ENCODE data around the gene VILL. TPM values are rescaled to one million over a fixed set of nuclear protein-coding genes. Genes with fewer than 3 reads are reported as not detected.

The VILL gene
- total and polyA plus RNA-seq, 2 donors (not counting 1 experiment from before 2014, with no cell fraction given), result 2.0 to 9.4 TPM

DNA sequence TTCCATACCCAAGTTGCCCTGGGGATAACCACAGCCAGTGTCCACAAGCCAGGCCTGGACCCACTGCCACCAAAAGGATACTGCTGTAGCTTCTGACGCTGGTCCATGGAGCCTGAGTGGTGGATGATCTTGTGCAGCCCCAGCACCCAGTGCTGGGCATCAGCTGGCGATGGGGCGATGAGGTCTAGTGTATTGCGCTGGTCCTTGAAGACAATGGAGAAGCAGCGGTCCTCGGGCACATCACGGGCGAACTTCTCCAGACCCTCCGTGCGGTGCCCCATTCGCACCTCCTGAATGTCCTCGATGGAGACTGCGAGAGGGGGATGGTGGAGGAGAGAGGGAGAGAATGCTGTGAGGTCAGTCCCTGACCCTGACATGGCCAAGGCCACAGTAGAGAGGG, 25.8 kb downstream of the VILL start:
- no peaks in the 10 kb centered on the region for H3K9me3 ChIP-seq (ENCODE audit: control insufficient read depth, insufficient read depth, low read depth, low read length)
- no peaks in the 10 kb centered on the region for H4K20me1 ChIP-seq (ENCODE audit: control insufficient read depth, extremely low read depth, insufficient read depth, low read length)
- TF ChIP-seq EZH2 (IDR thresholded peaks at IDR 0.05; ENCODE audit: low read length, missing control alignments), result no peak
- TF ChIP-seq, protein P1, sequence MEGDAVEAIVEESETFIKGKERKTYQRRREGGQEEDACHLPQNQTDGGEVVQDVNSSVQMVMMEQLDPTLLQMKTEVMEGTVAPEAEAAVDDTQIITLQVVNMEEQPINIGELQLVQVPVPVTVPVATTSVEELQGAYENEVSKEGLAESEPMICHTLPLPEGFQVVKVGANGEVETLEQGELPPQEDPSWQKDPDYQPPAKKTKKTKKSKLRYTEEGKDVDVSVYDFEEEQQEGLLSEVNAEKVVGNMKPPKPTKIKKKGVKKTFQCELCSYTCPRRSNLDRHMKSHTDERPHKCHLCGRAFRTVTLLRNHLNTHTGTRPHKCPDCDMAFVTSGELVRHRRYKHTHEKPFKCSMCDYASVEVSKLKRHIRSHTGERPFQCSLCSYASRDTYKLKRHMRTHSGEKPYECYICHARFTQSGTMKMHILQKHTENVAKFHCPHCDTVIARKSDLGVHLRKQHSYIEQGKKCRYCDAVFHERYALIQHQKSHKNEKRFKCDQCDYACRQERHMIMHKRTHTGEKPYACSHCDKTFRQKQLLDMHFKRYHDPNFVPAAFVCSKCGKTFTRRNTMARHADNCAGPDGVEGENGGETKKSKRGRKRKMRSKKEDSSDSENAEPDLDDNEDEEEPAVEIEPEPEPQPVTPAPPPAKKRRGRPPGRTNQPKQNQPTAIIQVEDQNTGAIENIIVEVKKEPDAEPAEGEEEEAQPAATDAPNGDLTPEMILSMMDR (conservative IDR thresholded peaks at IDR 0.05 in 1 of 2, IDR thresholded peaks at IDR 0.05 in 1 of 2; ENCODE audit: low read depth in 1 of 2, low read length in 2 of 2), result no peak
- H3K4me1 ChIP-seq (ENCODE audit: control insufficient read depth, extremely low read depth, insufficient read depth, low read length), result no peaks in the 10 kb centered on the region
- no peak for DNase-seq (ENCODE audit: low read depth in 2 of 2)
- H3K4me3 ChIP-seq (replicated peaks in 1 of 4; ENCODE audit: control extremely low read depth in 1 of 4, insufficient read depth in 1 of 4, low read depth in 3 of 4, low read length in 4 of 4), result no peak overlapping the region
- peaks cover 4% of the 10 kb centered on the region for H3K36me3 ChIP-seq (ENCODE audit: control insufficient read depth, insufficient read depth, low read length)
- H3K27me3 ChIP-seq (ENCODE audit: control insufficient read depth, insufficient read depth, low read length), result no peaks in the 10 kb centered on the region
- no peak overlapping the region for H3K9ac ChIP-seq (ENCODE audit: insufficient read depth, low read length)
- H3K27ac ChIP-seq (ENCODE audit: insufficient read depth, low read length), result no peak overlapping the region
- H3K4me2 ChIP-seq (ENCODE audit: extremely low read depth, insufficient read depth, low read length), result no peak overlapping the region
- no peaks in the 10 kb centered on the region for H3K79me2 ChIP-seq (ENCODE audit: control insufficient read depth, insufficient read depth, low read length)
- no peak overlapping the region for H2AFZ ChIP-seq (ENCODE audit: low read length)

GRCh38 chr3:38016847-38017444, 26.4 kb downstream of the VILL start:
- H3K79me2 ChIP-seq (ENCODE audit: control insufficient read depth, insufficient read depth, low read length), result no peaks in the 10 kb centered on the region
- H3K27me3 ChIP-seq (ENCODE audit: control insufficient read depth, insufficient read depth, low read length), result no peaks in the 10 kb centered on the region
- H2AFZ ChIP-seq (ENCODE audit: low read length), result no peak overlapping the region
- H3K27ac ChIP-seq (ENCODE audit: insufficient read depth, low read length), result no peak overlapping the region
- no peaks in the 10 kb centered on the region for H3K9me3 ChIP-seq (ENCODE audit: control insufficient read depth, insufficient read depth, low read depth, low read length)
- H3K4me1 ChIP-seq (ENCODE audit: control insufficient read depth, extremely low read depth, insufficient read depth, low read length), result no peaks in the 10 kb centered on the region
- H4K20me1 ChIP-seq (ENCODE audit: control insufficient read depth, extremely low read depth, insufficient read depth, low read length), result no peaks in the 10 kb centered on the region
- no peak overlapping the region for H3K4me3 ChIP-seq (replicated peaks in 1 of 4; ENCODE audit: control extremely low read depth in 1 of 4, insufficient read depth in 1 of 4, low read depth in 3 of 4, low read length in 4 of 4)
- H3K9ac ChIP-seq (ENCODE audit: insufficient read depth, low read length), result no peak overlapping the region
- no peak overlapping the region for H3K4me2 ChIP-seq (ENCODE audit: extremely low read depth, insufficient read depth, low read length)
- no peak for DNase-seq (ENCODE audit: low read depth in 2 of 2)
- peaks cover 4% of the 10 kb centered on the region for H3K36me3 ChIP-seq (ENCODE audit: control insufficient read depth, insufficient read depth, low read length)
- TF ChIP-seq, protein P1 (conservative IDR thresholded peaks at IDR 0.05 in 1 of 2, IDR thresholded peaks at IDR 0.05 in 1 of 2; ENCODE audit: low read depth in 1 of 2, low read length in 2 of 2), result no peak
- TF ChIP-seq EZH2 (IDR thresholded peaks at IDR 0.05; ENCODE audit: low read length, missing control alignments), result no peak

DNA sequence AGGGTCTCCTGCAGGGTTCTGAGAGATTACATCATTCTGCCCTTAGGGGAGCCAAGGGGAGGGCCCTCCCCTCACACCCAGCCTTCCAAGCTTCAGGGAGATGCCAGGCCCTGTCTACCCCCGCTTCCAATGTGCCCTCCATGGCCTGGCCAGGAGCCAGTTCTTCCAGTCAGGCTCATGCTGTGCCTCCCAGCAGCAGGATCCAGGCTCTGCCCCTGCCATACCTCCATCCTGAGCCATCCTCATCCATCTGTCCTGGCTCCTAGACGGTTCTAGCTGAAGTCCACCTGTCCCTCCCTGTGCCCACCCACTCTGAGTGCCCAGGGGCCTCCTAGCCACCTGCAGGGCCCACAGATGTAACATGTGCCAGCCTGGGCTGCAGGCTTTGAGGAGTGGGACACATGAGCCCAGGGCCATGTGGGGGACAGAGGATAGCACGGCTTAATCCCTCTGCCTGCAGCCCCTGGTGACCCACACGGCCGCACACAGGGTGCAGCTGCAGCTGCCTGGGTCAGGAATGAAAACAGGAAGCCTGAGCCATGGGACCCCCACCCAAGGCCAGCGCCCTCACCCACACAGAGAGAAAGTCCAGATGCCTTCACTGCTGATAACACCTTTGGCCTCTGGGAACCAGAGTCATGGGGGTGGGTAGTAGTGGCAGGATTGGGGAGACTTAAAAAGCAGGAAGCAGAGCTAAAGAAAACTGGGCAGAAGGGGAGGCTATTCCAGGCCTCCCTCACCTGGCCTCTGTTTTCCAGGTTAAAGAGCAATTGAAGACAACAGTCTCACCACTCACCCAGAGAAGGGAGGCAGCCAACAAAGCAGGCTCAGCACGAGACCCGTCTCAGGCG, 27.1 kb downstream of the VILL start:
- no peaks in the 10 kb centered on the region for H3K79me2 ChIP-seq (ENCODE audit: control insufficient read depth, insufficient read depth, low read length)
- H3K4me3 ChIP-seq (replicated peaks in 1 of 4; ENCODE audit: control extremely low read depth in 1 of 4, insufficient read depth in 1 of 4, low read depth in 3 of 4, low read length in 4 of 4), result no peak overlapping the region
- H3K36me3 ChIP-seq (ENCODE audit: control insufficient read depth, insufficient read depth, low read length), result peaks cover 4% of the 10 kb centered on the region
- no peak overlapping the region for H2AFZ ChIP-seq (ENCODE audit: low read length)
- H3K4me2 ChIP-seq (ENCODE audit: extremely low read depth, insufficient read depth, low read length), result no peak overlapping the region
- no peak for DNase-seq (ENCODE audit: low read depth in 2 of 2)
- TF ChIP-seq EZH2 (IDR thresholded peaks at IDR 0.05; ENCODE audit: low read length, missing control alignments), result no peak
- TF ChIP-seq, protein P1 (conservative IDR thresholded peaks at IDR 0.05 in 1 of 2, IDR thresholded peaks at IDR 0.05 in 1 of 2; ENCODE audit: low read depth in 1 of 2, low read length in 2 of 2), result no peak
- H4K20me1 ChIP-seq (ENCODE audit: control insufficient read depth, extremely low read depth, insufficient read depth, low read length), result no peaks in the 10 kb centered on the region
- no peaks in the 10 kb centered on the region for H3K9me3 ChIP-seq (ENCODE audit: control insufficient read depth, insufficient read depth, low read depth, low read length)
- no peak overlapping the region for H3K9ac ChIP-seq (ENCODE audit: insufficient read depth, low read length)
- H3K4me1 ChIP-seq (ENCODE audit: control insufficient read depth, extremely low read depth, insufficient read depth, low read length), result no peaks in the 10 kb centered on the region
- H3K27ac ChIP-seq (ENCODE audit: insufficient read depth, low read length), result no peak overlapping the region
- no peaks in the 10 kb centered on the region for H3K27me3 ChIP-seq (ENCODE audit: control insufficient read depth, insufficient read depth, low read length)

Measured in fibroblast of lung (primary cell).